SJCRH30 (cell line): Measurements from ENCODE around the gene INPP5A. TPM values are rescaled to one million over a fixed set of nuclear protein-coding genes. Genes with fewer than 3 reads are reported as not detected.
"Not testable (repeated sequence)": the region's sequence is repeated elsewhere in the genome, so short reads cannot be mapped to it uniquely, and the experiment has no call there.

ENCODE experiments used
- DNase-seq, 2 experiments: peaks; one replicate each; pipeline ENCODE4 v3.0.0-alpha.2; 2015 to 2020
- H3K27ac ChIP-seq: fragments of 250-450 bp; sonication (Bioruptor Pico); 2 replicates; pipeline ENCODE4 v1.5.1; 2020; ENCODE audit warnings: mild to moderate bottlenecking, moderate library complexity
- H3K27me3 ChIP-seq: fragments of 250-450 bp; sonication (Bioruptor Pico); 2 replicates; pipeline ENCODE4 v1.5.1; 2020; ENCODE audit warnings: mild to moderate bottlenecking, moderate library complexity
- H3K36me3 ChIP-seq: fragments of 250-450 bp; sonication (Bioruptor Pico); 2 replicates; pipeline ENCODE4 v1.5.1; 2020; ENCODE audit warnings: mild to moderate bottlenecking, moderate library complexity
- H3K4me1 ChIP-seq: fragments of 250-450 bp; sonication (Bioruptor Pico); 2 replicates; pipeline ENCODE4 v1.5.1; 2020; ENCODE audit warnings: mild to moderate bottlenecking, moderate library complexity
- H3K4me3 ChIP-seq: fragments of 250-450 bp; sonication (Bioruptor Pico); 2 replicates; pipeline ENCODE4 v1.5.1; 2020; ENCODE audit warnings: mild to moderate bottlenecking, moderate library complexity
- H3K9me3 ChIP-seq: fragments of 250-450 bp; sonication (Bioruptor Pico); replicated peaks from 2 replicates; pipeline ENCODE4 v1.5.1; 2020; ENCODE audit warnings: mild to moderate bottlenecking, moderate library complexity
- total RNA-seq: library from RNA; depleted of rRNA; stranded (reverse); fragments of >200 nt; shearing (Covaris generic); gene quantifications from 2 replicates; pipeline ENCODE4 v1.2.3, GENCODE V29; 2014

INPP5A gene
- total RNA-seq, 1 experiment from 2014 or later = 22.4 TPM

DNA sequence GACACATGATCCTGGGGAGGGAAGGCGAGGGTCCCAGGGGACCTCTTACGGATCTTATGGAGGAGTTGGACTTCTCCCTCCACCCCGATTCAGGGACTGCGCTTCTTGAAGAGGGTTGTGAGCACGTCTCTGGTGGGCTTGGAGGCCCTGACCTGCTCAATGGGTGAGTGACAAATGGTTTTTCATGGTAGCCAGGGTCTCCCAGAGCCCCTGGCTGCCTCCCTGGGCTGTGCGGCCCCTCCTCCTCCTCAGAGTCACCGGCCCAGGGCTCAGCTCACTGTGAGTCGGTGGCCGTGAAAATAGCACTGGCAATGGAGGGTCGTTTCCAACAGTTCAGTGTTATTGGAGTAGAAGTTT lies 26.6 kb downstream of the INPP5A start:
- Histone ChIP-seq H3K4me1 (no peaks in the 10 kb centered on the region), H3K36me3 (no peaks in the 10 kb centered on the region), H3K27me3 (no peaks in the 10 kb centered on the region), H3K4me3 (no peak overlapping the region), H3K9me3 (no peaks in the 10 kb centered on the region), H3K27ac (no peak overlapping the region)
- no peak for DNase-seq

DNA sequence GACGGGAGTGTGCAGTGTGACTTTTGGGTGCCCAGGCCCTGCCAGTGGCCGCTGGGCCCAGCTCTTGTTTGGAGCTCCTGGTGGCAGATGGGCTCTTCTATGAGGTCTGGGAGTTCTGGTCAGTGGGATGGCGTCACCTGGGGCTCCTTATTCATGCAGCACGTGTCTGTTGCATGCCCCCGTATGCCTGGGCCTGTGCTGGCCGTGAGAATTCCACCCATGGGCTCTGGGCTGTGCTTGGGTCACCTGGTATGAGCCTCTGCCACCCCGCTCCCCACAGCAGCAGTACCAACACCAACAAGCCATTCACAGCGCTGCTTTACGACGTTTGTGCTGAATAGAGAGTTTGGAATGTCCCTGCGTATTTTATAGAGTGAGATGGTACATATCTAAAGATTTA lies 27.1 kb downstream of the INPP5A start:
- Histone ChIP-seq H3K4me1 (no peaks in the 10 kb centered on the region), H3K9me3 (no peaks in the 10 kb centered on the region), H3K27me3 (no peaks in the 10 kb centered on the region), H3K27ac (no peak overlapping the region), H3K4me3 (no peak overlapping the region), H3K36me3 (no peaks in the 10 kb centered on the region)
- no peak for DNase-seq

DNA sequence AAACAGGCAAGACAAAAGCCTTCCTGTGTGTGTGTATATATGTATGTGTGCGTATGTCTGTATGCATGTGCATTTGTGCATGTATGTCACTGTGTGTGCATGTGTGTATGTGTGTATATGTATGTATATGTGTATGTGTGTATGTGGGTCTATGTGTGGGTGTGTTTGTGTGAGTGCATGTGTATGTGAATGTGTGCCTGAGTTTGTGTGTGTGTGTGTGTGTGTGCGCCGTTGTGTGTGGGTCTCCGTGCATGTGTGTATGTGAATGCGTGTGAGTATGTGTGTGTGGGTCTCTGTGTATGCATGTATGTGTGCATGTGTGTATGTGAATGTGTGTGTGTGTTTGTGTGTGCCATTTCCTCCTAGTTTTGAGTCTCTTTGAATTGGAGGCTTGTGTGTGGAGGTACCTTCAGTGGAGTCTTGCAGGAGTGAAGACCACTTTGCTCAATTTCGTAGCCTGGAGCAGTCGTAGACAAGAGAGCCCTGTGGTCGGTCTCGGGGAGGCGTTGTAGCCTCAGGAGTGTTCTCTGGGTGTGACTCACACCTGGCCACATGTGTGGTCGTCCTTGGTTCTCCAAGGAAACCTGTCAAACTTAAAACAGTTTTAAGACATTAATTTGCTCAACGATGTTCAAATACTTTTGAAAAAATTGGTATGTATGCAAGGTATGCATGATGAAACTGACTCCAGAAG lies 28.1 kb downstream of the INPP5A start:
- Histone ChIP-seq H3K36me3 (no peaks in the 10 kb centered on the region), H3K9me3 (no peaks in the 10 kb centered on the region), H3K27me3 (no peaks in the 10 kb centered on the region), H3K27ac (no peak overlapping the region), H3K4me1 (no peaks in the 10 kb centered on the region), H3K4me3 (no peak overlapping the region)
- no peak for DNase-seq

DNA sequence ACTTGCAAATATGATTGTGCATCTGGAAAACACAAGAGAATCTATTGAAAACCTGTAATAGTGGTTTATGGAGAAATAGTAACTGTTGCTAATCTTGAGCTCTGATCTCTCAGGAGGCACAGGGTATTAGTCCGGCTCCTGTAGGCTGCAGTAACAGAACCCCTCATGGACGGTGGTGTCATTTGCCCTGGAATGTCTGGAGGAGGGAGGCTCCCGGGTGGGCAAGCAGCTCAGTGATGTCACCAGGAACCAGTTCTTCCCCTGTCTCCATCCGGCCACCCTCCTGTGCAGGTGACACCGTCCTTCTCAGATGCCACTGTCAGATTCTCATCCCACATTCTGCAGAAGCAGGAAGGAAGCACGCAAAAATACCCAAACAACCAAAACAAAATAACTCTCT lies 29.3 kb downstream of the INPP5A start:
- DNase-seq = peak; percentile 11

DNA sequence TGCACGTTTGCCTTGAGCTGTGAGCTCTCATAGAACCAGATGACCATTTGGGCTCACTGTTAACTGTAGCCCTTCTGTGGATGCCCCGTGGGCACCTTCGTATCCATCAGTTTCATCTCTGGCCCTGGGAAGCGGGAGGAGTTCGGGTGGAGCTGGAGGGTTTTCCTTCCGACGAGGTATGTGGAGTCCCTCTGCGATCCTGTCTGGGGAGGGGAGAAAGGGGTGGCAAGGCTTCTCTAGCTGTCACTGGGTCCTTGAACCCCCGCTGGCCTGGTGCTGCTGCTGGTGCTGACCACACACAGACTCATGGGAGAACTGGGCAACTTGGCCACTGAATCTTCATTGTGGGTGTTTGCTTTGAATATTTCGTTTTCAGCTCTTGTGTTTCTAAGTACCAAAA lies 32.7 kb downstream of the INPP5A start:
- no peaks in the 10 kb centered on the region for H3K36me3 ChIP-seq
- no peak for DNase-seq
- H3K27ac ChIP-seq = no peak overlapping the region

More for the DNA sequence above, 29.3 kb downstream of the INPP5A start:
- no peaks in the 10 kb centered on the region for H3K27me3 ChIP-seq
- no peaks in the 10 kb centered on the region for H3K9me3 ChIP-seq
- no peaks in the 10 kb centered on the region for H3K36me3 ChIP-seq
- no peak overlapping the region for H3K4me3 ChIP-seq
- no peaks in the 10 kb centered on the region; the same call in 1 of the 2 replicates for H3K4me1 ChIP-seq
- H3K27ac ChIP-seq = no peak overlapping the region

DNA sequence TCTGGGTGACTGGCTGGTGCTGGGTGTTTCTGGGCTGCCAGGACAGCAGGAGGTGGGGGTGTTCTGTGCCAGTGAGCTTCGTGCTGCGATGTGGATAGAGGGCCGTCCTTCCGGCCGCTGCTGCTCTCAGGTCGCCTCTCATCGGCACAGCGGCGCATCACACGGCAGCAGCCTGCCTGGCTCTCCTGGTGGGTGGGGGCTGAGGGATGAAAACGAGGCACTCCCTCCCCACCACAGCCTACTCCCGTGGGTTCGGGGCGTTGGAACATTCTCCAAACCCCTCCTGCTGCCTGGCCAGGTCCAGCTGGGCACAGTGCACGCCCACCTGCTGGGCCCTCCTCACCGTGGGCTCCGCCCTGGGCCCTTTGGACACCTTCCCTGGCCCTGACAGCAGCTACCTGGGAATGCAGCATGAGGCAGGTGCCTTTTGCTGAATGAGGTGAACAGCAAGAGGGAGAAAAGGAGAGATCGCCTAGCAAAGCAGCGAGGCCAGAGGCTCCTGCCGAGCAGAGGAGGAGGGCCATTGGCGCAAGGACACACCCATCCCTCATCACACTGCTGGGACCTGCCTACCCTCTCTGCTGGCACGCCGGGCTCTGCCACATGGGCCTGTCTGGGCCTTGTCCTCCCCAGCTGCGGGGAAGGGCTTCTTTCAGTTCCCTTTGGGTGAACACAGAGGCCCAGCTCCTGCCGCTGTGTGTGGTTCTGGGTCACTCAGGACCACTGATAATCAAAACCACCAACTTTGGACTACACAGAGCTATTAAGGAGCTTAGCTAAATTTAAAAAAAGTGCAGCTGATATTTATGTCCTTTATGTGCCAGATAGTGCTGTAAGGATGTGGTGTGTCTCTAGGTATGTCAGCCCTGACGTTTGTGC lies 33.4 kb downstream of the INPP5A start:
- no peaks in the 10 kb centered on the region; the same call in 1 of the 2 replicates for H3K4me1 ChIP-seq
- H3K27me3 ChIP-seq = no peaks in the 10 kb centered on the region
- H3K36me3 ChIP-seq = no peaks in the 10 kb centered on the region
- no peak for DNase-seq
- no peak overlapping the region for H3K4me3 ChIP-seq
- H3K27ac ChIP-seq = no peak overlapping the region
- no peaks in the 10 kb centered on the region for H3K9me3 ChIP-seq

More for the DNA sequence above, 32.7 kb downstream of the INPP5A start:
- Histone ChIP-seq H3K9me3 (no peaks in the 10 kb centered on the region), H3K4me3 (no peak overlapping the region), H3K4me1 (no peaks in the 10 kb centered on the region; the same call in 1 of the 2 replicates), H3K27me3 (no peaks in the 10 kb centered on the region)

DNA sequence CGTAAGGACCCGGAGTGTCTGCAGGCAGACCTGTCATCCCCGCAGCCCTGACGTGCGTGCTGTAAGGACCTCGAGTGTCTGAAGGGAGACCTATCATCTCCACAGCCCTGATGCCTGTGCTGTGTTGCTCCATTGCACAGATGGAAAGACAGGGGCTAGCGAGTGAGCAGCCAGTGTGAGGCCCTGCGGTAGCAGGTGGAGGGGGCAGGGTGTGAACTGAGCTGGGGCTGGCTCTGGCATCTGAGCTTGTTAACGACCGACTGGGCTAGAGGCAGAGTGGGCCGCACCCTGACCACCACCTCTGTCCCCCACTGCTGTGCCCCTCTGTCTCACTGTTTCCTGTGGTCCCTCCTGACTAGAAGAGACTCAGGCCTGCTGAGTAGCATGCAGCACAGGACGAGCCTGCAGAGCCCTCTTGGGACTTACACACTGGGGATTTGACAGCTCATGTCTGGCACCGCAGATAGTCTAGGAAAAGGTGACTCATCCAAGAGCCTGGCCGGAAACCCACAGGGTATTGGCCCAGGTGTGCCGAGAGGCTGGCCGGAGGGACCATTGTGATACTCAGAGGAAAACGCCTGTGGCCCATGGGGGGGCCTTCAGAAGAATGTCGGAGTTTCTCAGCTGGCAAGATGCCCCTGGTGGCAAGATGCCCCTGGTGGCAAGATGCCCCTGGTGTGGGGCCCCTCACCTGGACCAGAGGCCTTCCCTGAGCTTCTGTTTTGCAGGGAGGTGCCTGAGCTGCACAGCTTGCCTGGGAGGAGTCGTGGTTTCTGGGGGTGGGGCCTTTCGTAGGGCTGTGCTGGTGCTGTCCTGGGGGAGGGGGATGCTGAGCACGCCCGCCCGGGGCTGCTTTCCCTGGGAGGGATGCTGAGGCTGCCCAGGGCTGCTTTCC lies 34.3 kb downstream of the INPP5A start:
- Histone ChIP-seq H3K9me3 (no peaks in the 10 kb centered on the region), H3K27me3 (no peaks in the 10 kb centered on the region), H3K4me3 (no peak overlapping the region), H3K27ac (no peak overlapping the region), H3K36me3 (no peaks in the 10 kb centered on the region), H3K4me1 (no peaks in the 10 kb centered on the region; the same call in 1 of the 2 replicates)
- DNase-seq = peak; percentile 11 to 22

DNA sequence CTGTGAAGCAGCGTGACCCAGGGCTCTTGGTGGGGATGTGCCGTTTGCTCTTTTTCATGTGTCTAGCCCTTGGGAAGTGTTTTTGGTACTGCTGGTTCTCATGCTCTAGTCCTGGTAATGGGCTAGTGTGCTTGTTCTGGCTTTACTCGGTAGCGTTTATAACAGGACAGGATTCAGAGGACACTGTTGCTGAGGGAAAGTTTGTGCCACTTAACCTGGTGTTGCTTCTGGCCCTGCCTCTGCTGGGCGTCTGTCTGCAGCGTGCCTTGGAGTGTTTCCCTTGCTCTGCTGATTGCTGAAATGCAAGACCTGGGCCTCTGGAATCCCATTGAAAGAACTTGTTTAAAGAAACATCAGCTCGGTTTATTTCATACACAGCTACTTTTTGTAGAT lies 35.0 kb downstream of the INPP5A start:
- no peak for DNase-seq
- no peaks in the 10 kb centered on the region for H3K9me3 ChIP-seq
- H3K36me3 ChIP-seq = no peaks in the 10 kb centered on the region
- H3K27ac ChIP-seq = no peak overlapping the region
- H3K27me3 ChIP-seq = no peaks in the 10 kb centered on the region
- no peak overlapping the region for H3K4me3 ChIP-seq
- H3K4me1 ChIP-seq = no peaks in the 10 kb centered on the region; the same call in 1 of the 2 replicates

DNA sequence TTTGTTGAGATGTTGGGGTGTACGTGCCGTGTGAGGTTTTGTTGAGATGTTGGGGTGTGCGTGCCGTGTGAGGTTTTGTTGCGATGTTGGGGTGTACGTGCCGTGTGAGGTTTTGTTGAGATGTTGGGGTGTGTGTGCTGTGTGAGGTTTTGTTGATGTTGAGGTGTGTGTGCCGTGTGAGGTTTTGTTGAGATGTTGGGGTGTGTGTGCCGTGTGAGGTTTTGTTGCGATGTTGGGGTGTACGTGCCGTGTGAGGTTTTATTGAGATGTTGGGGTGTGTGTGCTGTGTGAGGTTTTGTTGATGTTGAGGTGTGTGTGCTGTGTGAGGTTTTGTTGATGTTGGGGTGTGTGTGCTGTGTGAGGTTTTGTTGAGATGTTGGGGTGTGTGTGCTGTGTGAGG lies 35.4 kb downstream of the INPP5A start:
- H3K36me3 ChIP-seq, DNase-seq, H3K27ac ChIP-seq, H3K27me3 ChIP-seq, H3K9me3 ChIP-seq, H3K4me3 ChIP-seq, H3K4me1 ChIP-seq: not testable (repeated sequence)

DNA sequence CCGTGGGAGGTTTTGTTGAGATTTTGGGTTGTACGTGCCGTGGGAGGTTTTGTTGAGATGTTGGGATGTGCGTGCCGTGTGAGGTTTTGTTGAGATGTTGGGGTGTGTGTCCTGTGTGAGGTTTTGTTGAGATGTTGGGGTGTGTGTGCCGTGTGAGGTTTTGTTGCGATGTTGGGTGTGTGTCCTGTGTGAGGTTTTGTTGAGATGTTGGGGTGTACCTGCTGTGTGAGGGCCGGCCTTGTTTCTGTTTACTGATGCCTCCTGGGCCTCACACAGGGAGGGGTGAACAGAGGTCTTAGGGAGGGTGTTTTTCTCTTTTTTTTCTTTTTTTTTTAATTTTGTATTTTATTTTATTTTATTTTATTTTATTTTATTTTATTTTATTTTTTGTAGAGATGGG lies 36.7 kb downstream of the INPP5A start:
- Histone ChIP-seq H3K4me3 (no peak overlapping the region), H3K27ac (no peak overlapping the region), H3K36me3 (no peaks in the 10 kb centered on the region), H3K4me1 (no peaks in the 10 kb centered on the region; the same call in 1 of the 2 replicates), H3K27me3 (no peaks in the 10 kb centered on the region), H3K9me3 (no peaks in the 10 kb centered on the region)
- DNase-seq = no peak

DNA sequence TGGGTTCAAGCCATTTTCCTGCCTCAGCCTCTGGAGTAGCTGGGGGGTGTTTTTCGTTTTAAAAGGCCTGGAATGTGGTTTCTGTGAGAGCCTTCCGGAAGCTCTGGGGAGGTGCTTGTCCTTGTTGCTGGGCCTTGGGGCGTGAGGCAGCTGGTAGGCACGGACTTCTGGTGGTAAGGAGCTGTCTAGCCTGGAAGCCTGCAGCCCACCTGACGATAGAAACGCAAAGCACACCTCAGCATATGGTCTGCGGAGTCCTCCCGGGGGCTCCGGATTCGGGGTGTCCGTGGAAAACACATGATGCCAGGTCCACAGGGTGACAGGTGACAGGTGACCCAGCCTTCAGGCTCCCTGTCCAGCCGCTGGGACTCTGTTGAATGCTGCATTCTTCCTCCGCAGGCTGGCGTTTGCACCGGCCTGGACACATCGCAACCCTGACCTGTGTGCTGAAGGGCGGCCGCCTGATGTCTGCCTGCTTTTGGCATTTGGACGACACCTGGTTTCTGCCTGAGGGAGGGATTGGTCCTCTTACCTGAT lies 37.3 kb downstream of the INPP5A start:
- no peak overlapping the region for H3K27ac ChIP-seq
- DNase-seq = peak; percentile 25 to 39
- H3K4me3 ChIP-seq = no peak overlapping the region

DNA sequence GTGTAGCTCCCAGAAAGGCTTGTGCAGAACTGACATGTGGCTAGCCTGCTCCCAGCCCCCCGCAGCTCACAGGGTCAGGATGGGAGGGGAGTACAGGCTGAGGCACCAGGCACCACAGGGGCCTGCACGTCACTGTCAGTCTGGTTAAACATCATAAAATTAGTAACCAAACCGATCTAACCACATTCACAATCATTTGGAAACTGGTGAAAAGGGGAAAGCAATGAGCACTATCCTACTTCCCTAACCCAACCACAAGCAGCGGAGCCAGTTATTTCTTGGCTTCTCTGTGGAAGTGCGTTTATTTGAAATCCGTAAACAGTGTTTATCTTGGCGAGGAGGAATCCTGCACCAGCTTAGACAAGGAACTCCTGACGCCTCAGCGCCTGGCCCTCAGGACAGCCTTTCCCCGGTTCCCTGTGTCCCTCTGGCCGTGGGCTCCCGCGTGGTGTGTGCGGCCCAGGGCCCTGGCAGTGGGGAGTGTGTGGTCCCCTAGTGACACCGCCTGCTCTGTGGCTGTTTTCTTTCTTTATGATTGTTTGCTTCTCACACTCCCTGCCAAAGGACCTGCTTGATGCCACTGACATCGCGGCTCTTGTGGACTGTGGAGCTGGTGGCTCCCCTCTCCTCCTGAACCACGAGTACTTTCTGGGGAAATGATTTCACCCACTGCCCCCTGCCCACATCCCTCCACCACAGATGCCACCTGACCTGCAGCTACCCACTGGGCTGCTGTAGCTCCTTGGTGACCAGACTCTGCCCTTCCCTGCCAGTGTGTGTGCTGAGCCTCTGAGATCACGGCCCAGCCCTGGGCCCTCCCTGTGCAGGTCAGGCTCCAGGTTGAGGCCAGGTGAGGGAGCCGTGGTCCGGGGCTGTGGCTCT lies 38.0 kb downstream of the INPP5A start:
- DNase-seq = peak in 1 of 2 experiments; percentile 29
- H3K27ac ChIP-seq = no peak overlapping the region

More for the DNA sequence above, 37.3 kb downstream of the INPP5A start:
- no peaks in the 10 kb centered on the region for H3K27me3 ChIP-seq
- H3K36me3 ChIP-seq = no peaks in the 10 kb centered on the region
- no peaks in the 10 kb centered on the region for H3K9me3 ChIP-seq
- H3K4me1 ChIP-seq = no peaks in the 10 kb centered on the region; the same call in 1 of the 2 replicates

DNA sequence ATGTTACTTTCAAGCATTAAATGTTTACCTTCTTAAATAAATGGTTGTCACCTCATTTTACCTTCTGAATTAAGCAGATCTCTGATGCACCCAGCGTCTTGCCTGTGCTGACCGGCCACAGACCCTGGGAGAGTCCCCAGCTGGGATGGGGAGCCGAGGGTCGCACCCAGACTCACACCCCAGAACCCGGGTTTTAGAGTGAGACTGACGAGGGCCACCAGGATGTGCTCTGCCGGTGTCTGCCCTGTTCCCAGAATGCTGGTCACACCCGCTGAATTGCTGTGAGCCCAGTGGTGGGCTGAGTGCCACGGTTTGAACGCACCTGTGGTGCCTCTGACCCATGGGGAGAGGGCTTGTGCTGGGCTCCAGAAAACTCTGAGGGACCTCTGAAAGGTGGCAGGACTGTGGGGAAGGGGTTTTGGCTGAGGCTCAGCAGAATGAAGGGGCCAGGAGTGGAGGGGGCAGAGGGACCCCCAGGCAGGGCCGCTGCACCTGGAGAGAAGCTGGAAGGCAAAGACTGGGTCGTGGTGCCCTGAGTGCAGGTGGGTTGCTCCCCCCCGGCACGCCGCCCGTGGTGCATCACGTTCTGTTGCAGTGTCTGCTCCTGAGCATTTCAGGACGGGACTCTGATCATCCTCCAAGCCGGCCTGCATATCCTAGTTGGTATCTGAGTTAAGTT lies 39.2 kb downstream of the INPP5A start:
- no peak overlapping the region for H3K27ac ChIP-seq
- DNase-seq = no peak
- no peak overlapping the region for H3K4me3 ChIP-seq
- no peaks in the 10 kb centered on the region for H3K27me3 ChIP-seq
- no peaks in the 10 kb centered on the region; the same call in 1 of the 2 replicates for H3K4me1 ChIP-seq
- H3K9me3 ChIP-seq = no peaks in the 10 kb centered on the region
- no peaks in the 10 kb centered on the region for H3K36me3 ChIP-seq

More for the DNA sequence above, 38.0 kb downstream of the INPP5A start:
- Histone ChIP-seq H3K9me3 (no peaks in the 10 kb centered on the region), H3K36me3 (no peaks in the 10 kb centered on the region), H3K4me3 (no peak overlapping the region), H3K4me1 (no peaks in the 10 kb centered on the region; the same call in 1 of the 2 replicates), H3K27me3 (no peaks in the 10 kb centered on the region)
